Measurements from ENCODE around the gene PA2G4.
A peak's percentile ranks its signal among the peaks of the same experiment; 100 is the strongest.

The PA2G4 gene

GRCh38 chr12:56101045-56101444 is 3.3 kb upstream of the PA2G4 start:
- DNase-seq, result no peak

- no peak for DNase-seq
Observed at GRCh38 chr12:56102683-56103065, 1.7 kb upstream of the PA2G4 start.

- DNase-seq, result no peak
Observed at GRCh38 chr12:56103066-56103711, 1.2 kb upstream of the PA2G4 start.

- DNase-seq, result no peak
Observed at GRCh38 chr12:56103823-56104108, 593 bp upstream of the PA2G4 start.

GRCh38 chr12:56104815-56105608 is 653 bp downstream of the PA2G4 start:
- DNase-seq, result no peak

- DNase-seq, result no peak
Observed at GRCh38 chr12:56105609-56105902, 1.2 kb downstream of the PA2G4 start.

- no peak for DNase-seq
Observed at GRCh38 chr12:56107242-56107641, 2.9 kb downstream of the PA2G4 start.

- DNase-seq, result no peak
Observed at GRCh38 chr12:56110571-56110970, 6.2 kb downstream of the PA2G4 start.

GRCh38 chr12:56114084-56114483 is 9.7 kb downstream of the PA2G4 start:
- no peak for DNase-seq

- no peak for DNase-seq
Observed at GRCh38 chr12:56115329-56115728, 11.0 kb downstream of the PA2G4 start.

GRCh38 chr12:56116267-56117081 is 12.1 kb downstream of the PA2G4 start, which contains the start of gene RPL41:
Gene RPL41, plus strand, starts transcription at chr12:56116633.
- DNase-seq, result peak; percentile 97

- DNase-seq, result peak; percentile 22
Observed at GRCh38 chr12:56117082-56117706, 12.8 kb downstream of the PA2G4 start.

- DNase-seq, result peak; percentile 99
Observed at GRCh38 chr12:56117778-56118687, 13.7 kb downstream of the PA2G4 start, which contains the start of gene ZC3H10. Gene ZC3H10, plus strand, starts transcription at chr12:56118266. Its CDS starts 2,297 bp downstream, at chr12:56120563.

GRCh38 chr12:56118688-56119357 is 14.5 kb downstream of the PA2G4 start:
- DNase-seq, result peak; percentile 21

GRCh38 chr12:56119361-56119796 is 15.0 kb downstream of the PA2G4 start:
- peak; percentile 62 for DNase-seq

GRCh38 chr12:56120158-56120846 is 15.9 kb downstream of the PA2G4 start:
- no peak for DNase-seq

GRCh38 chr12:56121204-56121870 is 17.0 kb downstream of the PA2G4 start:
- DNase-seq, result no peak

- DNase-seq, result no peak
Observed at GRCh38 chr12:56122637-56123036, 18.3 kb downstream of the PA2G4 start.

- no peak for DNase-seq
Observed at GRCh38 chr12:56124133-56124532, 19.8 kb downstream of the PA2G4 start.

- DNase-seq, result no peak
Observed at GRCh38 chr12:56126732-56127239, 22.4 kb downstream of the PA2G4 start.
